HUES64 (cell line): Measurements from ENCODE around the gene ISM2.

Experiments
- H3K27ac ChIP-seq: 2 replicates; pipeline ENCODE4 v1.7.0; 2013; ENCODE audit warnings: low read depth, low read length, inconsistent platforms
- H3K27me3 ChIP-seq: 2 replicates; pipeline ENCODE4 v1.6.1; 2013; ENCODE audit warnings: mild to moderate bottlenecking, low read length; ENCODE audit not compliant: insufficient read depth
- H3K36me3 ChIP-seq: 2 replicates; pipeline ENCODE4 v1.6.1; 2013; ENCODE audit warnings: mild to moderate bottlenecking, low read length; ENCODE audit not compliant: insufficient read depth
- H3K4me1 ChIP-seq: 2 replicates; pipeline ENCODE4 v1.6.1; 2013; ENCODE audit warnings: mild to moderate bottlenecking, low read length, moderate library complexity; ENCODE audit not compliant: insufficient read depth
- H3K4me3 ChIP-seq: 2 replicates; pipeline ENCODE4 v1.5.1; 2013; ENCODE audit warnings: mild to moderate bottlenecking, low read length, moderate library complexity
- H3K9ac ChIP-seq: 2 replicates; pipeline ENCODE4 v1.6.1; 2013; ENCODE audit warnings: mild to moderate bottlenecking, low read depth, low read length
- H3K9me3 ChIP-seq: 2 replicates; pipeline ENCODE4 v1.6.1; 2013; ENCODE audit warnings: low read depth, low read length; ENCODE audit not compliant: insufficient read depth
- WGBS: fragments of 150-250, 120-280 bp; methylation state at CpG from one replicate; pipeline ENCODE4 v1.1.7; 2013; ENCODE audit warnings: missing lambda C conversion rate; 5-methylcytosine and 5-hydroxymethylcytosine counted together

ISM2 gene

GRCh38 chr14:77485256-77485655 is 13.4 kb downstream of the ISM2 start:
- no peak overlapping the region for H3K27ac ChIP-seq
- 92% methylated on average over 3 of the region's 3 CpGs for WGBS
- no peaks in the 10 kb centered on the region for H3K9me3 ChIP-seq
- no peak overlapping the region for H3K4me3 ChIP-seq
- H3K9ac ChIP-seq, result no peak overlapping the region
- H3K36me3 ChIP-seq, result no peaks in the 10 kb centered on the region
- H3K27me3 ChIP-seq, result no peaks in the 10 kb centered on the region
- H3K4me1 ChIP-seq, result no peaks in the 10 kb centered on the region

- Histone ChIP-seq H3K27me3 (no peaks in the 10 kb centered on the region), H3K9me3 (no peaks in the 10 kb centered on the region), H3K27ac (no peak overlapping the region), H3K9ac (no peak overlapping the region), H3K4me1 (no peaks in the 10 kb centered on the region), H3K4me3 (no peak overlapping the region), H3K36me3 (no peaks in the 10 kb centered on the region)
- WGBS, result 90% methylated on average over 8 of the region's 8 CpGs
Measured at GRCh38 chr14:77482422-77482821, 16.2 kb downstream of the ISM2 start.

- no peaks in the 10 kb centered on the region for H3K4me1 ChIP-seq
- H3K9ac ChIP-seq, result no peak overlapping the region
- no peaks in the 10 kb centered on the region for H3K27me3 ChIP-seq
- H3K27ac ChIP-seq, result no peak overlapping the region
- no peak overlapping the region for H3K4me3 ChIP-seq
- H3K36me3 ChIP-seq, result no peaks in the 10 kb centered on the region
- WGBS, result 88% methylated on average over 1 of the region's 1 CpG
- no peaks in the 10 kb centered on the region for H3K9me3 ChIP-seq
Measured at GRCh38 chr14:77478796-77479195, 19.8 kb downstream of the ISM2 start.

GRCh38 chr14:77478029-77478428 is 20.6 kb downstream of the ISM2 start:
- no peak overlapping the region for H3K4me3 ChIP-seq
- H3K4me1 ChIP-seq, result peaks cover under 1% of the 10 kb centered on the region; the same call in 1 of the 2 replicates
- H3K27ac ChIP-seq, result no peak overlapping the region
- no peaks in the 10 kb centered on the region for H3K36me3 ChIP-seq
- no peaks in the 10 kb centered on the region for H3K9me3 ChIP-seq
- 93% methylated on average over 5 of the region's 5 CpGs for WGBS
- H3K9ac ChIP-seq, result no peak overlapping the region
- H3K27me3 ChIP-seq, result no peaks in the 10 kb centered on the region

- H3K36me3 ChIP-seq, result no peaks in the 10 kb centered on the region
- H3K9ac ChIP-seq, result no peak overlapping the region
- WGBS, result 92% methylated on average over 35 of the region's 35 CpGs
- no peak overlapping the region for H3K4me3 ChIP-seq
- no peaks in the 10 kb centered on the region for H3K27me3 ChIP-seq
- H3K9me3 ChIP-seq, result no peaks in the 10 kb centered on the region
- peaks cover 9% of the 10 kb centered on the region; the same call in 1 of the 2 replicates for H3K4me1 ChIP-seq
- no peak overlapping the region for H3K27ac ChIP-seq
Measured at GRCh38 chr14:77475432-77476115, 23.0 kb downstream of the ISM2 start.

DNA sequence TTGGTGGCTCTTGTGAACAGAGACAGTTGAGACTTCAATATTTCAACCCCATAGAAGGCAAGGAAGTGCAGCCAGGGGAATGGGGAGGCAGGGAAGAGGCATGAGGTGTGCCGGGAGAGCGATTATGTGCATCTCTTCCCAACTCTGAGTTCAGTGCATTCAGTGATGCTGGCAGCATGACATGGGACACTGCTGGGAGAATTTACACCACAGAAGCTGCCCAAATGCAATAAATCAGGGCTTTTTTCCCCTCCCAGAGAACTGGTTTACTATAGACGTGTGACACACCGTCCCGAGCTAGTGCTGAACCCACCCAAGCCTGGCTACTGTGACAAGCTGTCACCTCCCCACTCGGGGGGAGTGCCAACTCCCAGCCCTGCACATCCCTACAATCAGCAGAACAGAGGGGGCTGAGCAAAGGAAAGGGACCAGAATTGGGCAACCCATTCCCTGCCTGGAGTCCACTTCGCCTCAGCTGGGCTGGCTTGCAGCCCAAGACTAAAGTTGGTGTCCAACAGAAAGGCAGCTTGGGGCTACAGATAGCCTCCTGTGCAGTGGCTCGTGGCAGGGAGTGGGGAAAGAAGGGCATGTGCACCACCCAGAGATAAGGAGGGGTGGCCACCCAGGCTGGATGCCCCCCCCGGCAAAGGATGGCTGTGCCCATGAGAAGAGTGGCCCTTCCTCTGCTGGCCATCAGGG is 24.0 kb downstream of the ISM2 start:
- H3K36me3 ChIP-seq, result peaks cover 2% of the 10 kb centered on the region; the same call in 1 of the 2 replicates
- H3K9ac ChIP-seq, result no peak overlapping the region; the same call in 1 of the 2 replicates
- no peak overlapping the region for H3K27ac ChIP-seq
- no peak overlapping the region for H3K4me3 ChIP-seq
- 88% methylated on average over 9 of the region's 9 CpGs for whole genome bisulfite sequencing
- H3K27me3 ChIP-seq, result no peaks in the 10 kb centered on the region
- no peaks in the 10 kb centered on the region for H3K9me3 ChIP-seq
- H3K4me1 ChIP-seq, result peaks cover 11% of the 10 kb centered on the region; the same call in 1 of the 2 replicates

DNA sequence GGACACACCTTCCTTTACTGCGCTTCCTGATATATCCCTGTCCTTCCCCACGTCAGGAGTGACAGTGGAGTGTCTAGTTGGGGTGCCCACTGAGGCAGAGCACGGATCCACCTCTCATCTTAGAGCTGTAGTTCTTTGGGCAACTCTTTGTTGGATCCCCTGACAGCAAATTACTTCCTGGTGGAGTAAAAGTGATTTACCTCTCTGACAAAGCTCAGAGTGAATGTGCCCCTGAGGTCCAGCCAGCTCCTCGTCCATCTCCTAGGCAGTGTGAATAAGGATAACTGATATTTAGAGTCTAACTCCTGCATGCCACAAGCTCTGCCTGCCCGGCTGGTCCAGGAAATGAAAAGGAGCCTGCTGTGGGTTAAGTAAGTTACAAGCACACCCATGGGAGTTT is 24.7 kb downstream of the ISM2 start:
- H3K4me3 ChIP-seq, result no peak overlapping the region
- H3K9ac ChIP-seq, result no peak overlapping the region
- H3K36me3 ChIP-seq, result peaks cover 9% of the 10 kb centered on the region
- H3K27ac ChIP-seq, result no peak overlapping the region
- H3K4me1 ChIP-seq, result peaks cover 11% of the 10 kb centered on the region; the same call in 1 of the 2 replicates
- 88% methylated on average over 5 of the region's 5 CpGs for WGBS
- H3K27me3 ChIP-seq, result no peaks in the 10 kb centered on the region
- H3K9me3 ChIP-seq, result no peaks in the 10 kb centered on the region

DNA sequence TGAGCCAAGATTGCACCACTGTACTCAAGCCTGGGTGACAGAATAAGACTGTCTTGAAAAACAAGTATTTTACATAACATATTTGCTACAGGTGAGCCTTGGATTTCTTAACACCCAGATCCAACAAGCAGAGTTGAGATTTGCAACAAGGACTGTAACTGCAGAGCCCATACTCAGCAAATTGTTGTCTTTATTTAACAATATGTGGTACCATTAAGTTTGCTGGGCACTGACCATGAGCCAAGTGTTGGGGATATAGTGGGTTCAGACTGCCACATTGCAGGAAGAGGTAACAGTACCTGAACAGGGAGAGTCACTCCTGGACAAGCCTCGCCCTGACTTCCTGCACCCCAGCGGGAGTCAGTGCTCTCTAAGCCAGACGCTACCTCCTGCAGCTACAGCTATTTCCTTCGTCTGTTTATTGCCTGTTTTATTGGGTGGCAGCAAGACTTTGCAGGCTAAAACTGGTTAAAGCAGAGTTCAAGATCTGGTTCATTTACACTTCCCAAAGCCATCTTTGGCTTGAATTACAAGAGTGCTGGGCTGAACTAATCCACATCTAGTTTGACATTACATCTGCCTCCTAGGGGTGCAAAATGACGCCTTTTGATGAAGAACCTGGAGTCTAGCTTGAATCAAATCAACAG is 28.3 kb downstream of the ISM2 start:
- Histone ChIP-seq H3K27ac (no peak overlapping the region), H3K27me3 (no peaks in the 10 kb centered on the region), H3K9ac (no peak overlapping the region; the same call in 1 of the 2 replicates), H3K9me3 (no peaks in the 10 kb centered on the region), H3K4me3 (no peak overlapping the region), H3K36me3 (peaks cover 44% of the 10 kb centered on the region), H3K4me1 (peaks cover 11% of the 10 kb centered on the region; the same call in 1 of the 2 replicates)
- 80% methylated on average over 5 of the region's 5 CpGs for WGBS

- no peak overlapping the region for H3K4me3 ChIP-seq
- H3K27me3 ChIP-seq, result no peaks in the 10 kb centered on the region
- no peak overlapping the region for H3K9ac ChIP-seq
- H3K36me3 ChIP-seq, result peaks cover 52% of the 10 kb centered on the region
- H3K9me3 ChIP-seq, result no peaks in the 10 kb centered on the region
- peaks cover 11% of the 10 kb centered on the region; the same call in 1 of the 2 replicates for H3K4me1 ChIP-seq
- H3K27ac ChIP-seq, result no peak overlapping the region
- WGBS, result 100% methylated on average over 1 of the region's 1 CpG
Measured at GRCh38 chr14:77469539-77469938, 29.1 kb downstream of the ISM2 start.

- peaks cover 57% of the 10 kb centered on the region for H3K36me3 ChIP-seq
- H3K4me3 ChIP-seq, result no peak overlapping the region
- peaks cover 11% of the 10 kb centered on the region; the same call in 1 of the 2 replicates for H3K4me1 ChIP-seq
- 90% methylated on average over 14 of the region's 14 CpGs for WGBS
- no peak overlapping the region for H3K9ac ChIP-seq
- no peaks in the 10 kb centered on the region for H3K27me3 ChIP-seq
- no peak overlapping the region for H3K27ac ChIP-seq
- H3K9me3 ChIP-seq, result no peaks in the 10 kb centered on the region
Measured at GRCh38 chr14:77469067-77469505, 29.5 kb downstream of the ISM2 start.

GRCh38 chr14:77467801-77468200 is 30.8 kb downstream of the ISM2 start:
- peaks cover 70% of the 10 kb centered on the region for H3K36me3 ChIP-seq

More at GRCh38 chr14:77467801-77468200, 30.8 kb downstream of the ISM2 start:
- H3K4me1 ChIP-seq, result peaks cover 9% of the 10 kb centered on the region; the same call in 1 of the 2 replicates
- no peaks in the 10 kb centered on the region for H3K9me3 ChIP-seq
- 94% methylated on average over 5 of the region's 5 CpGs for WGBS
- no peak overlapping the region for H3K27ac ChIP-seq
- H3K4me3 ChIP-seq, result no peak overlapping the region
- no peak overlapping the region for H3K9ac ChIP-seq
- no peaks in the 10 kb centered on the region for H3K27me3 ChIP-seq
